ENCODE measurements around the gene NCAM2. TPM values are rescaled to one million over a fixed set of nuclear protein-coding genes. Genes with fewer than 3 reads are reported as not detected.

Gene NCAM2
- total RNA-seq, 4 donors from 2014 or later: 0.46 to 2.9 (median 1.3) TPM

DNA sequence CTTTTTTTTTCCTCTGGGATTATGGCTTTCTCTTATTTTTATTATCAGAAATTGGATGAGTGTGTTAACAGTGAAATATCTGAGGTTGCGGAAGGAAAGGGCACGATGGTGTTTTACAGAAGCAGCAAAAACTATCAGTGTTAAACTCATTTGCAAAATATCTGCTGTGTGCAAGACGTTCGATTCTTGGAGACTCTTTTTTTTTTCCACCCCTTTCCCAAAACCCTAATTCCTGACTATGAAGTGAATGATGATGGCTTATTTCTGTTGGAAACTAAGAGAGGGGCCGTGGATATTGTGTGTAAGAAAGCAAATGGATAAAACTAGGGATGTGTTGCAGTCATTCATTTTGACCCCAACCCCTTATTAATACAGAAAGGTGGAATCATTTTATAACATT is 677 bp downstream of the NCAM2 start:
- TF ChIP-seq, protein P1, sequence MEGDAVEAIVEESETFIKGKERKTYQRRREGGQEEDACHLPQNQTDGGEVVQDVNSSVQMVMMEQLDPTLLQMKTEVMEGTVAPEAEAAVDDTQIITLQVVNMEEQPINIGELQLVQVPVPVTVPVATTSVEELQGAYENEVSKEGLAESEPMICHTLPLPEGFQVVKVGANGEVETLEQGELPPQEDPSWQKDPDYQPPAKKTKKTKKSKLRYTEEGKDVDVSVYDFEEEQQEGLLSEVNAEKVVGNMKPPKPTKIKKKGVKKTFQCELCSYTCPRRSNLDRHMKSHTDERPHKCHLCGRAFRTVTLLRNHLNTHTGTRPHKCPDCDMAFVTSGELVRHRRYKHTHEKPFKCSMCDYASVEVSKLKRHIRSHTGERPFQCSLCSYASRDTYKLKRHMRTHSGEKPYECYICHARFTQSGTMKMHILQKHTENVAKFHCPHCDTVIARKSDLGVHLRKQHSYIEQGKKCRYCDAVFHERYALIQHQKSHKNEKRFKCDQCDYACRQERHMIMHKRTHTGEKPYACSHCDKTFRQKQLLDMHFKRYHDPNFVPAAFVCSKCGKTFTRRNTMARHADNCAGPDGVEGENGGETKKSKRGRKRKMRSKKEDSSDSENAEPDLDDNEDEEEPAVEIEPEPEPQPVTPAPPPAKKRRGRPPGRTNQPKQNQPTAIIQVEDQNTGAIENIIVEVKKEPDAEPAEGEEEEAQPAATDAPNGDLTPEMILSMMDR (IDR thresholded peaks at IDR 0.05): no peak
- TF ChIP-seq POLR2A (IDR thresholded peaks at IDR 0.05): no peak
- WGBS, 2 donors: 30 to 37% methylated on average over 5 of the region's 5 CpGs
- H3K27ac ChIP-seq: no peak overlapping the region
- intact Hi-C loops (cut with DNase I): no loop called here
- H3K4me1 ChIP-seq: peaks cover 9 to 10% of the 10 kb centered on the region in 2 donors
- no peaks in the 10 kb centered on the region for H3K9me3 ChIP-seq
- H3K27me3 ChIP-seq: no peaks in the 10 kb centered on the region
- H3K4me3 ChIP-seq (replicated peaks in 1 of 3): peak overlapping the region in 1 of 3 donors; percentile 29
- no peak for DNase-seq
- no peaks in the 10 kb centered on the region for H3K36me3 ChIP-seq

GRCh38 chr21:20999659-21000058 is 1.4 kb downstream of the NCAM2 start:
- intact Hi-C loops (cut with DNase I): no loop called here
- Histone ChIP-seq H3K27me3 (no peaks in the 10 kb centered on the region), H3K4me3 (replicated peaks in 1 of 3) (no peak overlapping the region), H3K27ac (no peak overlapping the region), H3K4me1 (peaks cover 9 to 10% of the 10 kb centered on the region in 2 donors), H3K36me3 (no peaks in the 10 kb centered on the region), H3K9me3 (no peaks in the 10 kb centered on the region)
- 23 to 31% methylated on average over 3 of the region's 3 CpGs for WGBS, 2 donors
- DNase-seq: peak; percentile 7 to 27
- no peak for TF ChIP-seq POLR2A (IDR thresholded peaks at IDR 0.05)
- TF ChIP-seq, protein P1 (IDR thresholded peaks at IDR 0.05): peak; percentile 24 to 70 (median 51)

GRCh38 chr21:21000591-21001175 is 2.5 kb downstream of the NCAM2 start:
- DNase-seq: no peak
- Histone ChIP-seq H3K4me3 (replicated peaks in 1 of 3) (no peak overlapping the region), H3K9me3 (no peaks in the 10 kb centered on the region), H3K4me1 (peaks cover 9 to 10% of the 10 kb centered on the region in 2 donors), H3K27ac (no peak overlapping the region), H3K36me3 (no peaks in the 10 kb centered on the region), H3K27me3 (no peaks in the 10 kb centered on the region)
- intact Hi-C loops (cut with DNase I): no loop called here
- TF ChIP-seq, protein P1 (IDR thresholded peaks at IDR 0.05): no peak
- TF ChIP-seq POLR2A (IDR thresholded peaks at IDR 0.05): no peak
- WGBS, 2 donors: 56% methylated on average over 3 of the region's 3 CpGs

GRCh38 chr21:21001591-21002100 is 3.4 kb downstream of the NCAM2 start:
- DNase-seq: no peak
- TF ChIP-seq POLR2A (IDR thresholded peaks at IDR 0.05): no peak
- TF ChIP-seq, protein P1 (IDR thresholded peaks at IDR 0.05): no peak
- no peaks in the 10 kb centered on the region for H3K36me3 ChIP-seq
- intact Hi-C loops (cut with DNase I): no loop called here
- H3K27me3 ChIP-seq: no peaks in the 10 kb centered on the region
- no peaks in the 10 kb centered on the region for H3K9me3 ChIP-seq
- H3K4me1 ChIP-seq: peaks cover 9 to 10% of the 10 kb centered on the region in 2 donors
- H3K4me3 ChIP-seq (replicated peaks in 1 of 3): no peak overlapping the region
- no peak overlapping the region for H3K27ac ChIP-seq
- WGBS, 2 donors: 75 to 82% methylated on average over 6 of the region's 6 CpGs

- no peaks in the 10 kb centered on the region for H3K27me3 ChIP-seq
- H3K9me3 ChIP-seq: no peaks in the 10 kb centered on the region
- no peak overlapping the region for H3K27ac ChIP-seq
- no peak for TF ChIP-seq POLR2A (IDR thresholded peaks at IDR 0.05)
- TF ChIP-seq, protein P1 (IDR thresholded peaks at IDR 0.05): no peak
- intact Hi-C loops (cut with DNase I): no loop called here
- peaks cover 4 to 8% of the 10 kb centered on the region in 2 donors for H3K4me1 ChIP-seq
- H3K36me3 ChIP-seq: no peaks in the 10 kb centered on the region
- no peak overlapping the region for H3K4me3 ChIP-seq (replicated peaks in 1 of 3)
- 62 to 69% methylated on average over 4 of the region's 4 CpGs for WGBS, 2 donors
- no peak for DNase-seq
Observed at GRCh38 chr21:21002153-21002552, 3.9 kb downstream of the NCAM2 start.

All from thyroid gland (tissue), 4 donors.